Measurements from ENCODE around the gene ADAMTS15. TPM values are rescaled to one million over a fixed set of nuclear protein-coding genes. Genes with fewer than 3 reads are reported as not detected.
A peak's percentile ranks its signal among the peaks of the same experiment; 100 is the strongest.

The ADAMTS15 gene
- polyA plus RNA-seq, 1 experiment, result 5.6 TPM

GRCh38 chr11:130426223-130426836 lies 22.1 kb upstream of the ADAMTS15 start:
- no peak for TF ChIP-seq CTCF (IDR thresholded peaks at IDR 0.05; ENCODE audit: insufficient read depth, low read depth, low read length)
- POLR2A ChIA-PET, result interaction anchor here (0.5 kb wide), 1 partner anchor 113 kb away, joined by 5 read pairs; no protein-coding TSS in a partner anchor

GRCh38 chr11:130426837-130427341 lies 21.6 kb upstream of the ADAMTS15 start:
- POLR2A ChIA-PET, result interaction anchor here (0.5 kb wide), 1 partner anchor 114 kb away, joined by 5 read pairs; no protein-coding TSS in a partner anchor

More at GRCh38 chr11:130426223-130426836, 22.1 kb upstream of the ADAMTS15 start:
- CTCF ChIA-PET, result interaction anchor here (1.0 to 2.0 kb wide), 8 partner anchors 8 to 490 kb away, joined by 4 to 10 read pairs (median 5); partner anchors contain the start of gene SNX19
- no peak for DNase-seq (ENCODE audit: low read depth)
- Histone ChIP-seq H3K36me3 (ENCODE audit: control insufficient read depth, insufficient read depth, low read length) (no peaks in the 10 kb centered on the region), H3K27me3 (ENCODE audit: control insufficient read depth, insufficient read depth, low read length) (peaks cover 58% of the 10 kb centered on the region), H3K4me3 (ENCODE audit: low read depth, low read length) (no peak overlapping the region)

GRCh38 chr11:130427581-130428315 lies 20.7 kb upstream of the ADAMTS15 start:
- peak; percentile 21; the same call in 1 of the 2 replicates for TF ChIP-seq CTCF (IDR thresholded peaks at IDR 0.05; ENCODE audit: insufficient read depth, low read depth, low read length)
- Histone ChIP-seq H3K36me3 (ENCODE audit: control insufficient read depth, insufficient read depth, low read length) (no peaks in the 10 kb centered on the region), H3K27me3 (ENCODE audit: control insufficient read depth, insufficient read depth, low read length) (peaks cover 51% of the 10 kb centered on the region), H3K4me3 (ENCODE audit: low read depth, low read length) (no peak overlapping the region)
- ChIA-PET CTCF (interaction anchor here (0.7 to 2.0 kb wide), 3 partner anchors 38 to 489 kb away, joined by 3 to 10 read pairs (median 5); partner anchors contain the start of gene SNX19), POLR2A (no interaction called here)
- DNase-seq (ENCODE audit: low read depth), result no peak

More at GRCh38 chr11:130426837-130427341, 21.6 kb upstream of the ADAMTS15 start:
- Histone ChIP-seq H3K36me3 (ENCODE audit: control insufficient read depth, insufficient read depth, low read length) (no peaks in the 10 kb centered on the region), H3K27me3 (ENCODE audit: control insufficient read depth, insufficient read depth, low read length) (peaks cover 55% of the 10 kb centered on the region), H3K4me3 (ENCODE audit: low read depth, low read length) (no peak overlapping the region)
- no peak for DNase-seq (ENCODE audit: low read depth)
- CTCF ChIA-PET, result interaction anchor here (1.0 to 2.0 kb wide), 8 partner anchors 8 to 489 kb away, joined by 4 to 10 read pairs (median 5); partner anchors contain the start of gene SNX19
- TF ChIP-seq CTCF (IDR thresholded peaks at IDR 0.05; ENCODE audit: insufficient read depth, low read depth, low read length), result no peak

DNA sequence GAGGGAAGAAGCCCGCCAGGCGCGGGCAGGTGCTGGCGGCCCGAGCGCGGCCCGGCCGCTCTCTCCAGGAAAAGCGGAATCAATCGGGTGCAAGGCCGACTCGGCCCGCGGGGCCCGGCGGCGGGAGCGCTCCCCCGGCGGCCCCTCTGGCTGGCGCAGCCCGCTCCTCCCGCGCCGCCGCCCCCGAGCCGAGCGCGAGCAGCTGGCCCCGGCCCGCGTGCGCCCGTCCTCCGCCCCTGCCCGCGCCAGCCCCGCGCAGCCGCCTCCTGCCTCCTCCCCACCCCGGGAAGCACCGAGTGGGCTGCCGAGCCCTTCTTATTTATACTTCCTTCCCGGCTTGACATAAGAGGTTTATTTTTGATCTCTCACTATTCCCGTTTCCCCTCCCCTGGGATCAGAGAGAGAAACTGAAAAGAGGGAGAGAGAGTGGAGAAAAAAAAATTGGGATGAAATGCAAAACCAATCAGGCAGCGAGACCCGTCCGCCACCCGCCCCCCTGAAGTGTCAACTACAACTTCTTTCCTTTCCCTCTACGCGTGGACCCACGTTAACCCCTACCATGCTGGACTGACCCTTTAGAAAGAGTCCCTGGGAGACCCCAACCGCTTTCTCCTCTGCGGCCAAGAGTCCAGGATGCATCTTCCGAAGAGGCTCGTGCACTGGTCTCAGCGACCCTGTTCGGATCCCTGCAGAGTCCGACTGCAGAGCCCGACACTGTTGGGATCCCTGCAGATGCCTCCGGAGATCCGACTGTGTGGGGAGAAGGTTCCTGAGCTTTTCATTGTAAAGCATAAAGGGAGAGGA lies 19.9 kb upstream of the ADAMTS15 start, which contains the start of gene ADAMTS8:
Gene ADAMTS8, minus strand, starts transcription at position 294 of the 804 bp plus-strand sequence. CDS start 323 bp downstream, outside the sequence.
- no peak for DNase-seq (ENCODE audit: low read depth)
- H3K4me3 ChIP-seq (ENCODE audit: low read depth, low read length), result no peak within 1 kb of the TSS
- no peak for TF ChIP-seq CTCF (IDR thresholded peaks at IDR 0.05; ENCODE audit: insufficient read depth, low read depth, low read length)
- H3K27me3 ChIP-seq (ENCODE audit: control insufficient read depth, insufficient read depth, low read length), result peaks cover 46% of the 10 kb centered on the region
- ChIA-PET POLR2A (no interaction called here), CTCF (interaction anchor here (0.7 to 12.2 kb wide), 2 partner anchors 142 to 437 kb away, joined by 3 to 421 read pairs; no protein-coding TSS in a partner anchor)
- H3K36me3 ChIP-seq (ENCODE audit: control insufficient read depth, insufficient read depth, low read length), result no peaks in the 10 kb centered on the region
